HG03354 (cell line): Measurements from ENCODE around the gene RALGDS.

Experiments used
- ATAC-seq: cut with Tn5 transposase; IDR thresholded peaks from one replicate; pipeline ENCODE4 v1.9.1; 2021; ENCODE audit warnings: mild to moderate bottlenecking; ENCODE audit not compliant: unreplicated experiment, poor library complexity, severe bottlenecking

Gene RALGDS

GRCh38 chr9:133059623-133060022 lies 61.4 kb downstream of the RALGDS start:
- ATAC-seq: no peak

DNA sequence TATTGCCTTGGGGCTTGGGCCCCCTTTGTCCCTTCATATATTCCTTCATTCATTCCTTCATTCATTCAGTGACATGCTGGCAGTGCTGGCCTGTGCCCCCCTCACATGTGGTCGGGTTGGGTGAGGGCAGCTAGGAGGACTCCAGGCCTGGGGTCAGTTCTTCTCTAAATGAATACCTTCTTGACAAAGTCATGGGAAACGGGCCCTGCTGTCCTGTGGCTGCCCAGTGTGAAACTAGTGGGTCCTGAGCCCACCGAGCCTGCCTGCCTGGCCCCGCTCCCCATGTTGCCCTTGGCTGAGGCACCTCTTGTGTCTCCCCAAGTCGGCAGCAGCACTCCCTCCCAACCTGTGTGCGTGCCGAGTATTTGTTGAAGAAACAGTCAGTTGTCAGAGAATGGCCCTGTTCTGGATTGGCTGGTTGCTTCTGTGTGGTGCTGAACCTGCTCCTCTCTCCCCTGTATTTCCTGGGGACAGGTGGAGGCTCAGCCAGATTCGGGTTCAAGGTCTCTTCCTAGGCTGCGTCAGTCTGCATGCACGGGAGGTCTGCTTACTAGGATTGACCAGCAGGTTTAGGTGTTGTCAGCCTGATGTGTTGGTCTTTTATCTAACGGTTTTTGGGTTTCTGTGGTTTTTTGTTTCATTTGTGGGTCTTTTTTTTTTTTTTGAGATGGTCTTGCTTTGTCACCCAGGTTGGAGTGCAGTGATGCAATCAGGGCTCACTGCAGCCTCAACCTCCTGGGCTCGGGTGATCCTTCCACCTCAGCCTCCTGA lies 62.3 kb downstream of the RALGDS start:
- ATAC-seq: no peak

DNA sequence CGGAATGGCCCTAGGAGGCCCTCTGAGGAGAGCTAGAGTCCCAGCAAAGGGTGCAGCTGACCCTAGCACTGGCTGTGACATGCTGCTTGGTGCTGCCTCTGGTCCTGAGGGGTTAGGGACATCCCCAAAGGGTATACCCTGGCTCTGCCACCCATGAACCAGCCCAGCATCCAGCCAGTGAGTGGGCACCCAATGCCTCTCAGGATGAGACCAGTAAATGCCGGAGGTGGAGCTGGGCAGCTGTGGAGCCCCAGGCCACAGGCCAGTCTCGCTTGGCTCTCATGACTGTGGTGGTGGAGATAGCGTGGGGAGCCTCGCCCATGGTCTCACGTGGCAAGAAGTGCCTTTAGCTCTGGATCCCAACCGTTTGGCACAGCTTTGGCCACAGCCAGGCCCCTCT lies 63.0 kb downstream of the RALGDS start:
- ATAC-seq: no peak

GRCh38 chr9:133057553-133057952 lies 63.5 kb downstream of the RALGDS start:
- ATAC-seq: no peak

DNA sequence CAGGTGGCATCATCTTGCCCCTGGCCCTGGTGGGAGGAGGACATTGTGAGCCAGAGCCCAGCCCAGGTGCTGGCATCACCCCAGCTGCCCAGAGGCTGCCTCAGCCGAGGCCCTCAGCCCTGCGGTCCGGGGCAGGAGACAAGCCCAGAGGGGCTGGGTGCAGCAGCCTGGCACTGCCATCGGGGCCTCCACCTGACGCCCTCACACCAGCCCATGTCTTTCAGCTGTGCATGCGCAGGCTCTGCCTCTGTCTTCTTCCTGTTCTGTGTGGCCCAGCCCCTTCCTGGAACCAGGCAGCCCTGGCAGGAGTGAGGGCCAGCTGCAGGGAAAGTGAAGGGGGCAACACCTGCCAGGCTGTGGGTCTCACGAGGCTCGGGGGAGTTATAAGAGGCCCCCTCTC lies 64.0 kb downstream of the RALGDS start:
- ATAC-seq: no peak

DNA sequence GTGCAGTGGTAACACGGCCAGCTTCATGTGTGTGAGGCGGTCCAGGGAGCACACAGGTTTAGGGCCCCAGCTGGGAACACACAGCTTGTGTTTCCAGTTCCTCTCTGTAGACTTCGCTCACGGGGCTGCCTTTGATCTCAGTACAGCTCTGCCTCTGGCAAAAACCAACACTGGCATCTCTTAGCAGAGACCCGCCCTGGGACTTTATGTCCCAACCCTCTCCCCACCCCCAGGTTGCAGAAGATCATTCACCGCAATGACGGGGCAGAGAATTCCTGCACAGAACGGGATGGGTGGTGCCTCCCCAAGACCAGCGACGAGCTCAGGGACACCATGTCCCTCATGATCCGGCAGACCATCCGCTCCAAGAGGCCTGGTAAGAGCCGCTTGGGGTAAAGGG lies 64.5 kb downstream of the RALGDS start:
- ATAC-seq: no peak

GRCh38 chr9:133055788-133056420 lies 65.1 kb downstream of the RALGDS start:
- ATAC-seq: no peak

GRCh38 chr9:133054966-133055365 lies 66.1 kb downstream of the RALGDS start:
- no peak for ATAC-seq

DNA sequence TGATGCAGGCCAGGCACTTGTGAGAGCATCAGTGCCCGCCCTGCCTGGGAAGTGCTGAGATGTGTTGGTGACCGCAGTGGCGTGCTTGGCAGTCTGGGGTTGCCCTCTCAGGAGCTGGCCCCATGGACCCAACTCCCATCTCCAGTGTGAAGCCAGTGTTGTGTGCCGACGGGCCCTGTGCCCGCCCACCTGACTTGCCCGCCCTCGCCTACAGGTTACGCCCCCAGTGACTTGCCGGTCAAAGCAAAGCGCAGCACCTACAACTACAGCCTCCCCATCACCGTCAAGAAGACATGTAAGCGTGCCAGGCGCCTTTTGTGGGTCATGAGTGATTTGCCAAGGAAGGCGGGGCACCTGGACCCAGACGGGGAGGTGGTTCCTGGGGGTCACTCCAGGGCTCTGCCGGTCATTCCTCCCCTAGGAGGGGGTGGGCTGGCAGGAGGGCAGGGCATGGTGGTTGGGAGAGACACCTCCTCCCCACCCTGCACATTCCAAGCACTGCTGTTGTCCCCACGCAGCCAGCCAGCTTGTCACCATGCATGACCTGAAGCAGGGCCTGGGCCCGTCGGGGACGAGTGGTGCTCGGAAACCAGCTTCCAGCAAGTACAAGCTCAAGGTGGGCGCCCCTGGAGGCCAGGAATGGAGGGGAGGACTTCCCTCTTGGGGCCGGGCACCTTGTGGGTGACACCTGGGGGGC lies 66.7 kb downstream of the RALGDS start:
- ATAC-seq: no peak

DNA sequence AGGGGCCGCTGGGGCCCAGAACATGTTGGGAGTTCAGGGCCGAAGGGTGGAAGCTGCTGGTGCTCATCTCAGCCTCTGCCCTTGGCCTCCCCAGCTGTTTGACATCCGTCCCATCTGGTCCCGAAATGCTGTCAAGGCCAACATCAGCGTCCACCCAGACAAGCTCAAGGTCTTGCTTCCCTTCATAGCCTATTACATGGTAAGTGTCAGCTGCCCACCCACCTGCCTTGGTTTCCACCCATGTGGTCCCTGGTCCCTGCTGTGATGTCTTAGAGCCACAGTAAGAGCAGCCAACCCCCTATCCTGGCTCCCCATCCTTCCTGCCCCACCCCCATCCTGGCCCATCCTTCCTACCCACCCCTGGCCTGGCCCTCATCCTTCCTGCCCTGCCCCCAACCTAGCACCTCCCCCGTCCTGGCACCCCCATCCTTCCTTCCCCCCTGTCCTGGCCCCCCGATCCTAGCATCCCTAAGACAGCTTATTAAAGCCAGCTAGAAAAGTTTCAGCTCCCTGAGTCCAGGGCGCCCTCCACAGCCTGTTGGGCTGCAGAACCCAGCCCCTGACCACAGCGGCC lies 69.0 kb downstream of the RALGDS start:
- ATAC-seq: no peak

DNA sequence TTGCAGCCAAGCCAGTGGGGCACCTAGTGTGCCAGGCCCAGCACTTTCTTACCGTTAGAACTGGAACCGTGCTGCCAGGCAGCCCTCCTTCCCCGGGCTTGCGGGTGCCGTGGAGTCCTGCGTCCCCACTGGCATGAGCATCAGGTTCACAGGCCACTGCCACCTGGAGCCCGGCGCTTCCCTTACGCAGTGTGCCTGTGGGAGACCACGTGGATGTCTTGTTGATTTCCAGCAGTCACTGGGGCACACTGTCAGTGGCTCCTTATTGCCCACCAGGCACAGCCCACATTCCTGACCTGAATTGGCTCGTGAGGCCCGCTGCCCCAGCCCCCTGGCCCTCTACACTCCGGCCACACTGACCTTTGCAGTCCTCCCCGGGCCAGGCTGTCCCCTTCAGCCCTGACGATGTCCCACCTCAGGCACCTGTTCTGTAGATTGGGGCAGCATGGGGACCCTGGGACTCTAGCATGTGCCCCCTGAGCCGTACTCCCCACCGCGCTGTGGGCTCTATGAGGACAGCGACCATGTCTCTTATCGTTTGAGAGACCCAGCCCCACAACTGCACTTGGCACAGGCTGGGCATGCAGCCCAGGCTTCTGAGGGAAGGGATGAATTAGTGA lies 69.6 kb downstream of the RALGDS start:
- ATAC-seq: no peak

GRCh38 chr9:133050781-133051180 lies 70.3 kb downstream of the RALGDS start:
- ATAC-seq: no peak

GRCh38 chr9:133050142-133050541 lies 70.9 kb downstream of the RALGDS start:
- ATAC-seq: no peak

DNA sequence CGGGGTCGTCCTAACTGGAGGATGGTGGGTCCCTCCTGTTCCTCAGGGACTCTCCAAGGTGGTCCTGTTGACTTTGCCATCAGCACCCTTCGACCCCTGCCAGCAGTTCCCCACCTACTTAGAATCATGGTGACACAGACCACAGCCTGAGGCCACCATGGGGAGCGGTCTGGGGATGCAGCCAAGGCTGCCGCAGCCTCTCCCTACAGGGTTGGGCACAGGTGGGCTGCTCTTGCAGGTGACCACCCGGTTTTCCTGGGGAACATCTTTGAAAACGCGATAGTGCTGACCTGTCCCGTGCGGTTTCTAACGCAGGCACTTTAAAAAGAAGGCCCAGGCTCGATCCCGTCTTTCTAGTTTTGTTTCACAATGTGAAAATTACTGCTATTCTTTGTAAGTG lies 72.0 kb downstream of the RALGDS start:
- ATAC-seq: no peak

- ATAC-seq: no peak
These were observed 72.4 kb downstream of the RALGDS start for GRCh38 chr9:133048595-133048994.
